Ovary (tissue), 10 donors: ENCODE results near the gene PATJ. TPM values are rescaled to one million over a fixed set of nuclear protein-coding genes. Genes with fewer than 3 reads are reported as not detected.

Source experiments
- DNase-seq, 5 donors: peaks; one replicate each; pipeline ENCODE4 v3.0.0-alpha.2; 2019 to 2020
- H3K27ac ChIP-seq, 2 donors: fragments of 200-600 bp; one replicate each; pipeline versions ENCODE4 v1.5.1 to v1.8.0; 2019 to 2022
- H3K27me3 ChIP-seq: fragments of 200-600 bp; one replicate; pipeline ENCODE4 v1.8.0; 2022
- H3K36me3 ChIP-seq: fragments of 200-600 bp; sonication (generic); one replicate; pipeline ENCODE4 v1.5.1; 2019
- H3K4me1 ChIP-seq: one replicate; pipeline ENCODE4 v1.8.1; 2013; ENCODE audit warnings: mild to moderate bottlenecking, moderate library complexity; ENCODE audit not compliant: insufficient read depth
- H3K4me3 ChIP-seq: fragments of 200-600 bp; sonication (generic); one replicate; pipeline ENCODE4 v1.5.1; 2017
- H3K9me3 ChIP-seq, 2 donors: fragments of 200-600 bp in 1 of 2; sonication (generic) in 1 of 2; one replicate each; pipeline versions ENCODE4 v1.5.1 to v1.8.1; 2013 to 2019; ENCODE audit warnings: mild to moderate bottlenecking in 1 of 2, moderate library complexity in 1 of 2
- EP300 ChIP-seq: sonication (generic); formaldehyde crosslinking; IDR thresholded peaks from one replicate; pipeline ENCODE4 v1.6.1; 2017; ENCODE audit warnings: antibody characterized with exemption
- POLR2A ChIP-seq: fragments of 450-650 bp; IDR thresholded peaks from one replicate; pipeline ENCODE4 v1.6.1; 2017; ENCODE audit warnings: antibody characterized with exemption, mild to moderate bottlenecking, moderate library complexity
- WGBS, 3 donors: extraction: QIAGEN DNeasy Blood & Tissue Kit in 1 of 3; methylation state at CpG; one replicate each; pipeline versions ENCODE4 v1.1.5 to v1.1.7; 2013 to 2017; 5-methylcytosine and 5-hydroxymethylcytosine counted together
- intact Hi-C, 4 donors: fragments of 100-400 bp; cut with DNase I; formaldehyde crosslinking; loops; one replicate each; pipeline versions ENCODE4 v1.11.0 to v1.15.1; 2022 to 2023
- long read RNA-seq, 3 donors: library from polyadenylated mRNA in 2 of 3; unstranded in 2 of 3; transcript quantifications; one replicate each; pipeline ENCODE4 v2.0.0 and lab custom pipeline, GENCODE V29; 2021 to 2026
- polyA plus RNA-seq, 2 donors: library from polyadenylated mRNA; stranded (reverse); fragments of 200-250 nt in 1 of 2; fragments of 350-450 nt in 1 of 2; fragmentation: Illumina TruSeq in 1 of 2; extraction: RNeasy Lipid Tissue Mini Kit (QIAGEN cat#74804) in 1 of 2; gene quantifications; one replicate each; pipeline ENCODE4 v1.2.3, GENCODE V29; 2013 to 2014
- total RNA-seq, 7 donors: library from RNA; depleted of rRNA in 2 of 7; stranded (reverse); fragments of >200 nt in 2 of 7; fragmentation: NEBNext Ultra II Directional in 3 of 7; extraction: Animal tissue kit (Norgen Biotek cat#: 25700) in 3 of 7; gene quantifications; one replicate each; pipeline versions ENCODE4 v1.1.0 to v1.2.4, GENCODE V29; 2016 to 2023
- TF ChIP-seq, protein P1 (sequence below), 3 donors: fragments of 450-650 bp in 2 of 3; fragments of 200-600 bp in 1 of 3; IDR thresholded peaks; one replicate each; pipeline versions ENCODE4 v1.5.1 to v1.8.0; 2016 to 2022; ENCODE audit warnings: antibody characterized with exemption in 3 of 3, mild to moderate bottlenecking in 1 of 3
- donor health status: DM: no; HTN: no; CAD: no; lungs with moderate emphysema.
- donor health status: DM: no; HTN: no; CAD: no.
- donor health status: Bipolar disorder and iron deficiency.
- donor health status: DM: yes; HTN: yes; CAD: no.
- donor health status: DM: no; HTN: no; CAD: no.
- donor health status: DM: yes; HTN: yes; CAD: no.

The PATJ gene
- total RNA-seq, result 10 to 100 TPM; 18.2 to 60.1 (median 26.8) TPM
- polyA plus RNA-seq, result 1 to 10 TPM; 7.6 to 8.6 TPM
- long read RNA-seq, donor 1, partial matches to known transcripts, result 29 of 38 reads
- long read RNA-seq, donor 1, other reads (novel, unspliced or antisense), result 9 of 38 reads
- long read RNA-seq, donor 2, result 0 reads
- long read RNA-seq, donor 3, full-length matches to known transcripts, result 1 of 9 reads
- long read RNA-seq, donor 3, partial matches to known transcripts, result 1 of 9 reads
- long read RNA-seq, donor 3, other reads (novel, unspliced or antisense), result 7 of 9 reads

- 3 to 4% (median 4%) methylated on average over 37 to 54 of the region's 54 CpGs for WGBS, 3 donors
- DNase-seq, result peak; percentile 71 to 84 (median 81)
- intact Hi-C loops, result loop anchor here in 1 of 4 donors (5.0 kb wide), 1 partner anchor 100 kb away; no protein-coding TSS in a partner anchor
- H3K27ac ChIP-seq, result peak within 1 kb of the TSS; percentile 96 to 99
- peak within 1 kb of the TSS; percentile 83 for H3K4me3 ChIP-seq
- H3K9me3 ChIP-seq, result no peaks in the 10 kb centered on the region
- no peaks in the 10 kb centered on the region for H3K4me1 ChIP-seq
- TF ChIP-seq, protein P1, sequence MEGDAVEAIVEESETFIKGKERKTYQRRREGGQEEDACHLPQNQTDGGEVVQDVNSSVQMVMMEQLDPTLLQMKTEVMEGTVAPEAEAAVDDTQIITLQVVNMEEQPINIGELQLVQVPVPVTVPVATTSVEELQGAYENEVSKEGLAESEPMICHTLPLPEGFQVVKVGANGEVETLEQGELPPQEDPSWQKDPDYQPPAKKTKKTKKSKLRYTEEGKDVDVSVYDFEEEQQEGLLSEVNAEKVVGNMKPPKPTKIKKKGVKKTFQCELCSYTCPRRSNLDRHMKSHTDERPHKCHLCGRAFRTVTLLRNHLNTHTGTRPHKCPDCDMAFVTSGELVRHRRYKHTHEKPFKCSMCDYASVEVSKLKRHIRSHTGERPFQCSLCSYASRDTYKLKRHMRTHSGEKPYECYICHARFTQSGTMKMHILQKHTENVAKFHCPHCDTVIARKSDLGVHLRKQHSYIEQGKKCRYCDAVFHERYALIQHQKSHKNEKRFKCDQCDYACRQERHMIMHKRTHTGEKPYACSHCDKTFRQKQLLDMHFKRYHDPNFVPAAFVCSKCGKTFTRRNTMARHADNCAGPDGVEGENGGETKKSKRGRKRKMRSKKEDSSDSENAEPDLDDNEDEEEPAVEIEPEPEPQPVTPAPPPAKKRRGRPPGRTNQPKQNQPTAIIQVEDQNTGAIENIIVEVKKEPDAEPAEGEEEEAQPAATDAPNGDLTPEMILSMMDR (IDR thresholded peaks at IDR 0.05), result no peak
- TF ChIP-seq POLR2A, result no peak
- no peak for TF ChIP-seq EP300
- no peaks in the 10 kb centered on the region for H3K27me3 ChIP-seq
- H3K36me3 ChIP-seq, result no peaks in the 10 kb centered on the region
Observed at GRCh38 chr1:61741711-61742619, at the start of gene PATJ. Gene PATJ (plus strand): TSS chr1:61742480. CDS start chr1:61762893, 20,413 bp downstream.

GRCh38 chr1:61699911-61700851 lies 42.1 kb upstream of the PATJ start:
- DNase-seq, result no peak
- intact Hi-C loops, result no loop called here
- Histone ChIP-seq H3K27ac (no peak overlapping the region), H3K27me3 (no peaks in the 10 kb centered on the region), H3K4me3 (no peak overlapping the region), H3K4me1 (no peaks in the 10 kb centered on the region), H3K36me3 (no peaks in the 10 kb centered on the region), H3K9me3 (no peaks in the 10 kb centered on the region)
- 28 to 45% (median 33%) methylated on average over 3 of the region's 3 CpGs for WGBS, 3 donors
- TF ChIP-seq EP300, result no peak
- TF ChIP-seq, protein P1 (IDR thresholded peaks at IDR 0.05), result no peak
- no peak for TF ChIP-seq POLR2A

DNA sequence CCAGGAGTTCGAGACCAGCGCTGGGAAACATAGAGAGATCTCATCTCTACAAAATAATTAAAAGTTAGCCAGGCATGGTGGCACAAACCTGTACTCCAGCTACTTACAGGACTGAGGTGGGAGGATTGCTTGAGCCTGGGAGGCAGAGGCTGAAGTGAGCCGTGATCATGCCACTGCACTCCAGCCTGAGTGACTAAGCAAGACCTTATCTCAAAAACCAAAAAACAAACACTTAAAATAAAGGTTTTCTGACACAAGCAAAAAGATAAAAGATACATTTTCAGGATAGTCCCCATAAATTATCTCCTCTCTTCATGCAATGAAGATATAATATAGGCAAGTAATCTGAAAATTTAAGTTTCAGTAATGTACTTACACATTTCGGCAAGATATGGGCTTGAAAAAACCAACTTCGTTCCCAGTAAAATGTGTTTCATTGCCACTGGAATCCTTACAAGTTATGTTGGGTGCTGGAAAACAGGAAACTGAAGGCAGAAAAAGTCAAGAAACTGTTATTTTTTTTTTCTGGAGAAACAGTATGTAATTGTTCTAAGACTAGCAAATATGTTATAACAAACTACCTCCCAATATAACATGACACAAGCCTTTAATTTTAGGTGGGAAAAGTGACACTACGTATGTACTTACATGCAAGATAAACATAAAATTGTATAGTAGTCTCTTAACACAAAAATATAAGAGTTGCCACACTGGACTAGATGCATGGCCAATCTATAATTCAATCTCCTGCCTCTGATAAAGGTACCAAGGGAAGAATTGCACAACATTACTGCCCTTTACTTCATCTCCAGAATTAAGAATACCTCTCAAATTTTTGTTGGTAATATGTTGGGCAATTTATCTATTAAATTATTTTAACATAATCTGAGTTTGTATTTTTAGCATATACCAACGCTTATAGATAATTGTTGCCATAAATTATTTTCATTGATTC lies 33.0 kb upstream of the PATJ start:
- H3K4me3 ChIP-seq, result no peak overlapping the region
- intact Hi-C loops, result no loop called here
- no peaks in the 10 kb centered on the region for H3K9me3 ChIP-seq
- TF ChIP-seq EP300 (no peak), POLR2A (no peak)
- TF ChIP-seq, protein P1 (IDR thresholded peaks at IDR 0.05), result no peak
- H3K27ac ChIP-seq, result no peak overlapping the region
- DNase-seq, result no peak
- H3K4me1 ChIP-seq, result no peaks in the 10 kb centered on the region
- H3K36me3 ChIP-seq, result no peaks in the 10 kb centered on the region
- H3K27me3 ChIP-seq, result no peaks in the 10 kb centered on the region
- WGBS, 3 donors, result 79 to 84% (median 82%) methylated on average over 7 of the region's 7 CpGs
